MV-4-11 (cell line): ENCODE measurements around the gene ACTR1A.
"Not testable (repeated sequence)": the region's sequence is repeated elsewhere in the genome, so short reads cannot be mapped to it uniquely, and the experiment has no call there.

Experiments
- DNase-seq: peaks from one replicate; lab custom pipeline; 2025; lab: John Stamatoyannopoulos, UW

ACTR1A gene

GRCh38 chr10:102515724-102516123 lies 13.2 kb upstream of the ACTR1A start:
- DNase-seq = no peak

GRCh38 chr10:102514487-102515311 lies 12.2 kb upstream of the ACTR1A start:
- no peak for DNase-seq

- DNase-seq = peak; percentile 86
Measured at GRCh38 chr10:102511583-102512274, 9.2 kb upstream of the ACTR1A start.

- peak; percentile 72 for DNase-seq
Measured at GRCh38 chr10:102509387-102509786, 6.9 kb upstream of the ACTR1A start.

- no peak for DNase-seq
Measured at GRCh38 chr10:102508506-102508905, 6.0 kb upstream of the ACTR1A start.

- DNase-seq = no peak
Measured at GRCh38 chr10:102507521-102507920, 5.0 kb upstream of the ACTR1A start.

- DNase-seq = no peak
Measured at GRCh38 chr10:102505462-102506115, 3.1 kb upstream of the ACTR1A start.

GRCh38 chr10:102504976-102505300 lies 2.4 kb upstream of the ACTR1A start:
- DNase-seq = peak; percentile 17

- no peak for DNase-seq
Measured at GRCh38 chr10:102504179-102504975, 1.9 kb upstream of the ACTR1A start.

GRCh38 chr10:102503264-102504178 lies 1.0 kb upstream of the ACTR1A start, which contains the start of gene SUFU:
SUFU (plus strand) TSS chr10:102503972; CDS start chr10:102504153, 181 bp downstream.
- peak; percentile 98 for DNase-seq

- peak; percentile 99 for DNase-seq
Measured at GRCh38 chr10:102502029-102502336, 529 bp downstream of the ACTR1A start.

- DNase-seq = no peak
Measured at GRCh38 chr10:102501201-102502028, 1.1 kb downstream of the ACTR1A start.

- not testable (repeated sequence) for DNase-seq
Measured at GRCh38 chr10:102500686-102501085, 1.8 kb downstream of the ACTR1A start.

GRCh38 chr10:102499356-102499755 lies 3.2 kb downstream of the ACTR1A start:
- DNase-seq = no peak

GRCh38 chr10:102497545-102497944 lies 5.0 kb downstream of the ACTR1A start:
- no peak for DNase-seq

- no peak for DNase-seq
Measured at GRCh38 chr10:102493771-102494170, 8.7 kb downstream of the ACTR1A start.

- no peak for DNase-seq
Measured at GRCh38 chr10:102492983-102493382, 9.5 kb downstream of the ACTR1A start.

- DNase-seq = no peak
Measured at GRCh38 chr10:102492344-102492939, 10.1 kb downstream of the ACTR1A start.

GRCh38 chr10:102491136-102491535 lies 11.4 kb downstream of the ACTR1A start:
- DNase-seq = no peak
